ENCODE data around the gene XK. TPM values are rescaled to one million over a fixed set of nuclear protein-coding genes. Genes with fewer than 3 reads are reported as not detected.

The XK gene
- total RNA-seq, 1 experiment from 2014 or later, result 11.3 TPM

- CTCF ChIA-PET, result no interaction called here
- Mint-ChIP-seq H3K27me3 (ENCODE audit: unreplicated experiment) (no peaks in the 10 kb centered on the region), H3K4me3 (ENCODE audit: low read depth, unreplicated experiment) (no peak overlapping the region), H3K36me3 (ENCODE audit: insufficient read depth, unreplicated experiment) (peaks cover 16% of the 10 kb centered on the region), H3K4me1 (ENCODE audit: low read depth, unreplicated experiment) (peaks cover 14% of the 10 kb centered on the region), H3K9me3 (ENCODE audit: low read depth, unreplicated experiment) (no peaks in the 10 kb centered on the region), H3K27ac (ENCODE audit: unreplicated experiment) (no peak overlapping the region)
- intact Hi-C loops (cut with micrococcal nuclease; ENCODE audit: unreplicated experiment), result no loop called here
- no TSS peak for BruUV-seq (replicated peaks)
- DNase-seq, result no peak
- no peak for TF ChIP-seq CTCF (IDR thresholded peaks at IDR 0.05; ENCODE audit: unreplicated experiment)
Observed at GRCh38 chrX:37690119-37690518, 4.5 kb downstream of the XK start.

- BruUV-seq (replicated peaks), result no TSS peak
- no peak overlapping the region for H3K27ac Mint-ChIP-seq (ENCODE audit: unreplicated experiment)
- no peaks in the 10 kb centered on the region for H3K9me3 Mint-ChIP-seq (ENCODE audit: low read depth, unreplicated experiment)
- no peak for TF ChIP-seq CTCF (IDR thresholded peaks at IDR 0.05; ENCODE audit: unreplicated experiment)
- intact Hi-C loops (cut with micrococcal nuclease; ENCODE audit: unreplicated experiment), result no loop called here
- DNase-seq, result no peak
- CTCF ChIA-PET, result no interaction called here
- H3K36me3 Mint-ChIP-seq (ENCODE audit: insufficient read depth, unreplicated experiment), result no peaks in the 10 kb centered on the region
- no peaks in the 10 kb centered on the region for H3K27me3 Mint-ChIP-seq (ENCODE audit: unreplicated experiment)
- H3K4me3 Mint-ChIP-seq (ENCODE audit: low read depth, unreplicated experiment), result no peak overlapping the region
- peaks cover under 1% of the 10 kb centered on the region for H3K4me1 Mint-ChIP-seq (ENCODE audit: low read depth, unreplicated experiment)
Observed at GRCh38 chrX:37692918-37693317, 7.3 kb downstream of the XK start.

DNA sequence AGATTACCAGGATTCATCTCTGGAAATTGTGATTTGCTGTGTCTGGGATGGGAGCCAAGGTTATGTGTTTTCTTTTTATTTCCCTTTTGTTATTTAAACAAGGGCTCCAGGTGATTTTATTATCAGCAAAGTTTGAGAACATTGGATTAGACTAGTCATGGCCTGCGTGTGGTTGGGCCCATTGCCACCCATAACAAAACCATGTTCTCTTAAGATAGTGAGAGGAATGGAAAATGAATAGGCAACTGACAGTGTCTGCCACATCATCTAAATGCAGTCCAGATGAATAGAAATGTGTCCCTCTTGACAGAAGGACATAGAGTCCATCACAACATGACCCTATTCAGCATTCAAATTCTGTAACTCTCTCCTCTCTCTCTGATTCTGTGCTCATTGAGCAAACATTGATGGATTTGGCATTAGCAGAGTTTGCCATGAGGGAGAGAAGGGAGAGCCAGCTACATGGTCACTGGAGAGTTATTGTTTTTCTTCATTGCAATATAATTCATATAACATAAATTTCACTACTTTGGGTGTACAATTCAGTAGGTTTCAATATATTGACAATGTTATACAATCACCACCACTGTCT, 11.7 kb downstream of the XK start:
- DNase-seq, result no peak
- TF ChIP-seq CTCF (IDR thresholded peaks at IDR 0.05; ENCODE audit: unreplicated experiment), result no peak
- H3K4me3 Mint-ChIP-seq (ENCODE audit: low read depth, unreplicated experiment), result no peak overlapping the region
- H3K27ac Mint-ChIP-seq (ENCODE audit: unreplicated experiment), result no peak overlapping the region
- no peaks in the 10 kb centered on the region for H3K9me3 Mint-ChIP-seq (ENCODE audit: low read depth, unreplicated experiment)
- no peaks in the 10 kb centered on the region for H3K36me3 Mint-ChIP-seq (ENCODE audit: insufficient read depth, unreplicated experiment)
- no peaks in the 10 kb centered on the region for H3K27me3 Mint-ChIP-seq (ENCODE audit: unreplicated experiment)
- H3K4me1 Mint-ChIP-seq (ENCODE audit: low read depth, unreplicated experiment), result no peaks in the 10 kb centered on the region
- no TSS peak for BruUV-seq (replicated peaks)
- intact Hi-C loops (cut with micrococcal nuclease; ENCODE audit: unreplicated experiment), result no loop called here
- CTCF ChIA-PET, result no interaction called here

GRCh38 chrX:37701588-37701987, 16.0 kb downstream of the XK start:
- no peaks in the 10 kb centered on the region for H3K4me1 Mint-ChIP-seq (ENCODE audit: low read depth, unreplicated experiment)
- CTCF ChIA-PET, result no interaction called here
- H3K36me3 Mint-ChIP-seq (ENCODE audit: insufficient read depth, unreplicated experiment), result no peaks in the 10 kb centered on the region
- no peak for DNase-seq
- no peak overlapping the region for H3K4me3 Mint-ChIP-seq (ENCODE audit: low read depth, unreplicated experiment)
- TF ChIP-seq CTCF (IDR thresholded peaks at IDR 0.05; ENCODE audit: unreplicated experiment), result no peak
- BruUV-seq (replicated peaks), result no TSS peak
- H3K27ac Mint-ChIP-seq (ENCODE audit: unreplicated experiment), result no peak overlapping the region
- intact Hi-C loops (cut with micrococcal nuclease; ENCODE audit: unreplicated experiment), result no loop called here
- H3K9me3 Mint-ChIP-seq (ENCODE audit: low read depth, unreplicated experiment), result no peaks in the 10 kb centered on the region
- H3K27me3 Mint-ChIP-seq (ENCODE audit: unreplicated experiment), result no peaks in the 10 kb centered on the region
